Measurements from ENCODE around the gene C6orf62.
A peak's percentile ranks its signal among the peaks of the same experiment; 100 is the strongest.
"Not testable (repeated sequence)": the region's sequence is repeated elsewhere in the genome, so short reads cannot be mapped to it uniquely, and the experiment has no call there.

C6orf62 gene

GRCh38 chr6:24699521-24700359 lies 19.2 kb downstream of the C6orf62 start:
- DNase-seq (ENCODE audit: low spot score) = no peak

DNA sequence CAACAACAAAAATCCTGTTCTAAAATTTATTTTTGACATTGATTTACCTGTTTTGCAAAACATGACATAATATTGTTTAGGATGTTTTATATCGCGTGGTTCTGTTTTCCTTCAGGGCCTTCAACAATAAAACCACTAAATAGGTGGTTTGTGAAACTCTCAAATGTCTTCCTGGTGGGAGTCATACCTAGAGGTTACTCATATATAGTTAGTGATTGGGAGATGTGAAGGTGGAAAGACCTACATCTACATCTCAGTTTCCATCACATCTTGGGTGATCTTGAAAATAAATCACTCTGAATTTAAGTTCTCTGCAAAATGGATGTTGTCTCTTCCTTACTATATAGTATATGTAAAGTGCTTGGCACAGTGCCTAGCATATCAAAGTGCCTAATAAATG lies 22.9 kb downstream of the C6orf62 start:
- DNase-seq (ENCODE audit: low spot score) = no peak

DNA sequence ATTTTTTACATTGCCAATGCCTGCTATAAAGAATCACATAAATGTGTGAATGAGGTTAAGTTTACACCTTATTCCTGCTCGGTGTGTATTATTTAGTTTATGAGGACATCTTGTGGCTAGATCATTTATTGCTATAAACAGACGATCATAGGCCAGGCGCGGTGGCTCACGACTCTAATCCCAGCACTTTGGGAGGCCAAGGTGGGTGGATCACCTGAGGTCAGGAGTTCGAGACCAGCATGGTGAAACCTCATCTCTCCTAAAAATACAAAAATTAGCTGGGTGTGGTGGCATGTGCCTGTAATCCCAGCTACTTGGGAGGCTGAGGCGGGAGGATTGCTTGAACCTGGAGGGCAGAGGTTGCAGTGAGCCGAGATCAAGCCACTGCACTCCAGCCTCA lies 23.3 kb downstream of the C6orf62 start:
- DNase-seq (ENCODE audit: low spot score) = peak; percentile 50

GRCh38 chr6:24694198-24694597 lies 24.8 kb downstream of the C6orf62 start:
- no peak for DNase-seq (ENCODE audit: low spot score)

DNA sequence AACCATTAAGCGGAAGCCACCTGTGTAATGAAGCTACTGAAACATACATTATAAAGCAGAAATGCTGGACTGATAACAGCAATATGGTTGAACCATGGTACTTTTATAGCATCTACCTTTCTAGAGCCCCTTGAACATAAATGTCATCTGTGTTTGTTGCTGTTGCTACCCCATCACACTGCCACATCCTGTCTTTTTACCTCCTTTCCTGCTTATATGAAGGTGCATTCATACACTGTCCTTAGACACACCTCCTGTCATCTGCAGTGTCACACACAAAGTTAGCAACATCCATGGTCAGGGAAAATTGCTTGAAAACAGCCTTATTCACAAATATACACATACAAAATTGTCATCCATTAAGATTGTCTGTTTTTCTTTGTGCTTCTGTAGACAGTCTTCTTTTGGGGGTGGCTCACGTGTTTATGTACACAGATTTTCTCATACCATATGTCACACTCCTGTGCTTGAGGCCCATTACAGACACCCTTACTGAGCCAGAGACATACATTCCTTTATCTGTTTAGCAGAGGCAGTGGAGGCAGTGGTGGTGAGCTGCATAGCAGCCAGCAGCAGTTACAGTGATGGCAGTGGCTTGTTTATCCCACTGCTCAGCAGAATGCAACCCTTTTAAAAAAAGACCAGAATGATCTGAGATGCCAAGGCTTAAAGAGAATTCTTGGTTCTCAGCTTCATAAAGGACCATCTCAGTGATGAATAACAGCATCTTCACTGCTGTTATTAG lies 25.9 kb downstream of the C6orf62 start:
- DNase-seq (ENCODE audit: low spot score) = no peak

DNA sequence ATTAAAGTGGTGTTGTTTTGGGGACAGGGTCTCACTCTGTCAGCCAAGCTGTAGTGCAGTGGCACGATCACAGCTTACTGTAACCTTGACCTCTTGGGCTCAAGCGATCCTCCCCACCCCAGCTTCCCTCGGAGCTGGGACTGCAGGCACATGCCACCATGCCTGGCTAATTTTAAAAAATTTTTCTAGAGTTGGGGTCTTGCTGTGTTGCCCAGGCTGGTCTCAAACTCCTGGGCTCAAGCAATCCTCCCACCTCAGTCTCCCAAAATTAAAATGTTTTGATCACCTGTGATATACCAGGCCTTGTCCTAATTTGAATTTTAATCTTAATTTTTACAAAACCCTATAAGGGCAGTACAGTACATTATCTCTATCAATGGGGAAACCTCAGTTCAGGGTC lies 26.5 kb downstream of the C6orf62 start:
- no peak for DNase-seq (ENCODE audit: low spot score)

- no peak for DNase-seq (ENCODE audit: low spot score)
These were observed 27.0 kb downstream of the C6orf62 start for GRCh38 chr6:24692003-24692402.

- DNase-seq (ENCODE audit: low spot score) = no peak
These were observed 27.4 kb downstream of the C6orf62 start for GRCh38 chr6:24691550-24691949.

- DNase-seq (ENCODE audit: low spot score) = no peak
These were observed 28.4 kb downstream of the C6orf62 start for GRCh38 chr6:24690593-24690992.

GRCh38 chr6:24689964-24690363 lies 29.0 kb downstream of the C6orf62 start:
- no peak for DNase-seq (ENCODE audit: low spot score)

- DNase-seq (ENCODE audit: low spot score) = no peak
These were observed 32.0 kb downstream of the C6orf62 start for GRCh38 chr6:24686946-24687345.

DNA sequence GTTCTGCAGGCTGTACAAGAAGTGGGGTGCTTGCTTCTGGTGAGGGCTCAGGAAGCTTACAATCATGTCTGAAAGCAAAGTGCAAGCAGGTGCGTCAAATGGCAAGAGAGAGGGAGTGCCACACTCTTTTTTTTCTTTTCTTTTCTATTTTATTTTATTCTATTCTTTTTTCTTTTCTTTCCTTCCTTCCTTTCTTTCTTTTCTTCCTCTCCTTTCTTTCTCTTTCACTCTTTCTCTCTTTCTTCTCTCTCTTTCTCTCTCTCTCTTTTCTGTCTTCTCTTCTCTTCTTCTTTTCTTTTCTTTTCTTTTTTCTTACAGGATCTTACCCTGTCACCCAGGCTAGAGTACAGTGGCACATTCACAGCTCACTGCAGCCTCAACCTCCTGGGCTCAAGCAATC lies 32.5 kb downstream of the C6orf62 start:
- DNase-seq (ENCODE audit: low spot score) = no peak

DNA sequence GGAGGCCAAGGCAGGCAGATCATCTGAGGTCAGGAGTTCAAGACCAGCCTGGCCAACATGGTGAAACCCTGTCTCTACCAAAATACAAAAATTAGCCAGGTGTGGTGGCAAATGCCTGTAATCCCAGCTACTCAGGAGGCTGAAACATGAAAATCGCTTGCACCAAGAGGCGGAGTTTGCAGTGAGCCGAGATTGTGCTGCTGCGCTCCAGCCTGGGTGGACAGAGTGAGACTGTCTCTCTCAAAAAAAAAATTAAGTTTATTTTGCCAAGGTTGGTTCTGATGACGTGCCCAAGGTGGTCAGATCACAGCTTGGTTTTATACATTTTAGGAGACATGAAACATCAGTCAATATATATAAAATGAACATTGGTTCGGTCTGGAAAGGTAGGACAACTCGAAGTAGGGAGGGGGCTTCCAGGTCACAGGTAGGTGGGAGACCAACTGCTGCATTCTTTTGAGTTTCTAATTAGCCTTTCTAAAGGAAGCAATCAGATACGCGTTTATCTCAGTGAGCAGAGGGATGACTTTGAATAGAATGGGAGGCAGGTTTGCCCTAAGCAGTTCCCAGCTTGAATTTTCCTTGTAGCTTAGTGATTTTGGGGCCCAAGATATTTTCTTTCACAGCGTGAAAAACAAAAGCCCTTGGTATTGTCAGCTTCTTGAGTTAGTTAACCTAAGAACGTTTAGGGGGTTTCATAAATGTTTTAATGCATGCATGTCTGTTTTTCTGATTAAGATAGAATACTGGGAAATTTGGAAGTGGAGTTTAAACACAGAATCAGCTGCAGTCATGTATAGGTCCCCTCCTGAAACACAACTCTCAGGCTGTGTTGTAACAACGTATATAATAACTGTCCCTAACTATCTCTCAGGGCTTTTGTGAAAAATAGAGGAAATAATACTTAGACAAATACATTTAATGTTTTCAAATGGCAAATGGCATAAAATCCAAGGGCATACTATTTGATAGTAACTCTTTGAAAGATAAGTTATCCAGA lies 35.4 kb downstream of the C6orf62 start:
- DNase-seq (ENCODE audit: low spot score) = no peak

GRCh38 chr6:24680582-24680981 lies 38.4 kb downstream of the C6orf62 start:
- DNase-seq (ENCODE audit: low spot score) = no peak

GRCh38 chr6:24678792-24679352 lies 40.1 kb downstream of the C6orf62 start:
- DNase-seq (ENCODE audit: low spot score) = not testable (repeated sequence)

GRCh38 chr6:24673625-24674024 lies 45.3 kb downstream of the C6orf62 start:
- DNase-seq (ENCODE audit: low spot score) = no peak

GRCh38 chr6:24672620-24673182 lies 46.3 kb downstream of the C6orf62 start:
- no peak for DNase-seq (ENCODE audit: low spot score)

GRCh38 chr6:24671077-24671476 lies 47.9 kb downstream of the C6orf62 start:
- DNase-seq (ENCODE audit: low spot score) = not testable (repeated sequence)

DNA sequence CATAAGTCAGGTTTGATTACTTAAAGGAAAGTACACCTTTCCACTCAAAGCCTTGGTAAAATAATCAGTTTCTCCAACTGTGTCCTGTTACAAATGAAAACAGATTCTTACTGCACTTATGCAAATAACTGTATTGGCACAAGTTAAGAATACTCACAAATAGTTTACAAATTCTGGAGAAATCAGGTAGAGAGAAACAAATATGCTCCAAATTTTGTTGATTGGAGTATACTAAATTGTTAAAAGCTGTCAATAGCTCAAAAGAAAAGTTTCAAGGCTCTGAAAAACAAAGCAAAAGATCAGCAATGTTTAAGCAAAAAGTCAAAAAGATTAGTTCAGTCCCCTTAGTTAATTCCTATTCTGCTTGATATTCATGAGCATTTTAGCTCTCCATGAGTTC lies 48.5 kb downstream of the C6orf62 start:
- not testable (repeated sequence) for DNase-seq (ENCODE audit: low spot score)

DNA sequence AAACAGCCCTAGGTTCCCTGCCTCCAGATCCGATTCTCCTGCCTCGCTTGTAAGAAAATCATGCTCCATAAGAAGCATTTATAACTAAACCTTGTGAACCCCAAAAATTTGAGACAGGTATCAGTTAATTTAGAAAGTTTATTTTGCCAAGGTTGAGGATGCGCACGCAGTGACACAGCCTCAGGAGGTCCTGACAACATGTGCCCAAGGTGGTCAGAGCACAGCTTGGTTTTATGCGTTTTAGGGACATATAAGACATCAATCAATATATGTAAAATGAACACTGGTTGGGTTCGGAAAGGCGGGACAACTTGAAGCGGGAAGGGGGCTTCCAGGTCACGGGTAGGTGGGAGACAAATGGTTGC lies 50.0 kb downstream of the C6orf62 start:
- no peak for DNase-seq (ENCODE audit: low spot score)

Measured in kidney capillary endothelial cell (primary cell).